ENCODE measurements around the gene SH3RF3. TPM values are rescaled to one million over a fixed set of nuclear protein-coding genes. Genes with fewer than 3 reads are reported as not detected.

Gene SH3RF3
- total and polyA plus RNA-seq, 10 of the 15 experiments (the other 5 are each of a cell fraction or from before 2014, with no cell fraction given) = 0.08 to 8.8 (median 2.3) TPM

DNA sequence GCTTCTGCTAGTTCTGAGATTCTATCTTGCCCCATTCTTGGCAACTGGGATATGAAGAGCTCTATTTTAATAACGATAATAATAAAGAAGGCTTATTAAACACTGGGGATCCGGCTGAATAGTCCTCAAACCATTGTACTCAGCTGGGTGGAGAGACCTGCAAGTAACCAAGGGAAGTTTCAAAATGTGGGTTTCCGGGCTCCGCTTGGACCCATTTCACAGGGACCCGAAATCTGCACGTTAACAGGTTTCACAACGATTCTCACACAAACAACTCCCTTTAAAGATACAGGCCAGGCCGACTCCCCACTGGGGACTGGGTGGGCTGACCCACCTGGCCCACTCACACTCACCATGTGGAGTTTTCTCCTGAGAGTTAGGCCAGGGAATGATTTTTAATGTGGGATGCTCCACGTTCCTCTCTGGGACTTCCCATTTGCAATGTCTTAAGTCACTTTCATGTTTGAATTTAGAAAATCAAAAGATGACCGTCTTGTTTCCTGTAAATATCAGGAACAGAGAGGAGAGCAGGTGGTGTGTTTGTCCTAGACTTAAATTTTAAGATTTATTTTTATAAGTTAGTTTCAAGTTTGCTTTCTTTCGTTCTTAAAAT is 96.3 kb downstream of the SH3RF3 start (continued):
- TF ChIP-seq, protein P1, sequence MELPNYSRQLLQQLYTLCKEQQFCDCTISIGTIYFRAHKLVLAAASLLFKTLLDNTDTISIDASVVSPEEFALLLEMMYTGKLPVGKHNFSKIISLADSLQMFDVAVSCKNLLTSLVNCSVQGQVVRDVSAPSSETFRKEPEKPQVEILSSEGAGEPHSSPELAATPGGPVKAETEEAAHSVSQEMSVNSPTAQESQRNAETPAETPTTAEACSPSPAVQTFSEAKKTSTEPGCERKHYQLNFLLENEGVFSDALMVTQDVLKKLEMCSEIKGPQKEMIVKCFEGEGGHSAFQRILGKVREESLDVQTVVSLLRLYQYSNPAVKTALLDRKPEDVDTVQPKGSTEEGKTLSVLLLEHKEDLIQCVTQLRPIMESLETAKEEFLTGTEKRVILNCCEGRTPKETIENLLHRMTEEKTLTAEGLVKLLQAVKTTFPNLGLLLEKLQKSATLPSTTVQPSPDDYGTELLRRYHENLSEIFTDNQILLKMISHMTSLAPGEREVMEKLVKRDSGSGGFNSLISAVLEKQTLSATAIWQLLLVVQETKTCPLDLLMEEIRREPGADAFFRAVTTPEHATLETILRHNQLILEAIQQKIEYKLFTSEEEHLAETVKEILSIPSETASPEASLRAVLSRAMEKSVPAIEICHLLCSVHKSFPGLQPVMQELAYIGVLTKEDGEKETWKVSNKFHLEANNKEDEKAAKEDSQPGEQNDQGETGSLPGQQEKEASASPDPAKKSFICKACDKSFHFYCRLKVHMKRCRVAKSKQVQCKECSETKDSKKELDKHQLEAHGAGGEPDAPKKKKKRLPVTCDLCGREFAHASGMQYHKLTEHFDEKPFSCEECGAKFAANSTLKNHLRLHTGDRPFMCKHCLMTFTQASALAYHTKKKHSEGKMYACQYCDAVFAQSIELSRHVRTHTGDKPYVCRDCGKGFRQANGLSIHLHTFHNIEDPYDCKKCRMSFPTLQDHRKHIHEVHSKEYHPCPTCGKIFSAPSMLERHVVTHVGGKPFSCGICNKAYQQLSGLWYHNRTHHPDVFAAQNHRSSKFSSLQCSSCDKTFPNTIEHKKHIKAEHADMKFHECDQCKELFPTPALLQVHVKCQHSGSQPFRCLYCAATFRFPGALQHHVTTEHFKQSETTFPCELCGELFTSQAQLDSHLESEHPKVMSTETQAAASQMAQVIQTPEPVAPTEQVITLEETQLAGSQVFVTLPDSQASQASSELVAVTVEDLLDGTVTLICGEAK (IDR thresholded peaks at IDR 0.05; ENCODE audit: borderline replicate concordance) = no peak
- TF ChIP-seq ZNF384 (IDR thresholded peaks at IDR 0.05; ENCODE audit: borderline replicate concordance, low read depth, low read length) (no peak), MYC (IDR thresholded peaks at IDR 0.05; ENCODE audit: insufficient read depth, insufficient read length, insufficient replicate concordance, low read length, severe bottlenecking) (no peak), RELA (IDR thresholded peaks at IDR 0.05; ENCODE audit: borderline replicate concordance, partially characterized antibody) (no peak), EED (IDR thresholded peaks at IDR 0.05; ENCODE audit: low read depth) (peak; percentile 86)
- TF ChIP-seq, protein P2, sequence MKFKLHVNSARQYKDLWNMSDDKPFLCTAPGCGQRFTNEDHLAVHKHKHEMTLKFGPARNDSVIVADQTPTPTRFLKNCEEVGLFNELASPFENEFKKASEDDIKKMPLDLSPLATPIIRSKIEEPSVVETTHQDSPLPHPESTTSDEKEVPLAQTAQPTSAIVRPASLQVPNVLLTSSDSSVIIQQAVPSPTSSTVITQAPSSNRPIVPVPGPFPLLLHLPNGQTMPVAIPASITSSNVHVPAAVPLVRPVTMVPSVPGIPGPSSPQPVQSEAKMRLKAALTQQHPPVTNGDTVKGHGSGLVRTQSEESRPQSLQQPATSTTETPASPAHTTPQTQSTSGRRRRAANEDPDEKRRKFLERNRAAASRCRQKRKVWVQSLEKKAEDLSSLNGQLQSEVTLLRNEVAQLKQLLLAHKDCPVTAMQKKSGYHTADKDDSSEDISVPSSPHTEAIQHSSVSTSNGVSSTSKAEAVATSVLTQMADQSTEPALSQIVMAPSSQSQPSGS (IDR thresholded peaks at IDR 0.05; ENCODE audit: low read length) = peak; percentile 21; the same call in 1 of the 2 replicates
- TF ChIP-seq, protein P3, sequence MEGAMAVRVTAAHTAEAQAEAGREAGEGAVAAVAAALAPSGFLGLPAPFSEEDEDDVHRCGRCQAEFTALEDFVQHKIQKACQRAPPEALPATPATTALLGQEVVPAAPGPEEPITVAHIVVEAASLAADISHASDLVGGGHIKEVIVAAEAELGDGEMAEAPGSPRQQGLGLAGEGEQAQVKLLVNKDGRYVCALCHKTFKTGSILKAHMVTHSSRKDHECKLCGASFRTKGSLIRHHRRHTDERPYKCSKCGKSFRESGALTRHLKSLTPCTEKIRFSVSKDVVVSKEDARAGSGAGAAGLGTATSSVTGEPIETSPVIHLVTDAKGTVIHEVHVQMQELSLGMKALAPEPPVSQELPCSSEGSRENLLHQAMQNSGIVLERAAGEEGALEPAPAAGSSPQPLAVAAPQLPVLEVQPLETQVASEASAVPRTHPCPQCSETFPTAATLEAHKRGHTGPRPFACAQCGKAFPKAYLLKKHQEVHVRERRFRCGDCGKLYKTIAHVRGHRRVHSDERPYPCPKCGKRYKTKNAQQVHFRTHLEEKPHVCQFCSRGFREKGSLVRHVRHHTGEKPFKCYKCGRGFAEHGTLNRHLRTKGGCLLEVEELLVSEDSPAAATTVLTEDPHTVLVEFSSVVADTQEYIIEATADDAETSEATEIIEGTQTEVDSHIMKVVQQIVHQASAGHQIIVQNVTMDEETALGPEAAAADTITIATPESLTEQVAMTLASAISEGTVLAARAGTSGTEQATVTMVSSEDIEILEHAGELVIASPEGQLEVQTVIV (IDR thresholded peaks at IDR 0.05; ENCODE audit: borderline replicate concordance, partially characterized antibody) = no peak

Measured in GM12878 (cell line).